ENCODE data around the gene HMG20A. TPM values are rescaled to one million over a fixed set of nuclear protein-coding genes. Genes with fewer than 3 reads are reported as not detected.

The HMG20A gene
- total and polyA plus RNA-seq, 9 of the 15 experiments (the other 6 are each of a cell fraction or from before 2014, with no cell fraction given): 25.0 to 68.1 (median 38.9) TPM

- Histone ChIP-seq H3K4me3 (no peak overlapping the region), H3K9me1 (ENCODE audit: control insufficient read depth, insufficient read depth, low read length) (no peaks in the 10 kb centered on the region), H4K20me1 (replicated peaks; ENCODE audit: control insufficient read depth, insufficient read depth, low read length) (no peaks in the 10 kb centered on the region), H3K27me3 (ENCODE audit: control insufficient read depth in 2 of 2, insufficient read depth in 2 of 2, low read length in 2 of 2) (no peaks in the 10 kb centered on the region), H3K27ac (ENCODE audit: extremely low read depth, low read depth, low read length) (no peak overlapping the region), H3K4me2 (ENCODE audit: insufficient read depth, low read length) (no peak overlapping the region), H3K9ac (ENCODE audit: insufficient read depth in 1 of 2, low read depth in 2 of 2, low read length in 2 of 2) (no peak overlapping the region), H3K79me2 (ENCODE audit: control insufficient read depth, insufficient read depth, low read length) (peaks cover 15% of the 10 kb centered on the region; the same call in 1 of the 3 replicates), H2AFZ (ENCODE audit: low read depth, low read length) (no peak overlapping the region), H3K36me3 (ENCODE audit: control insufficient read depth, insufficient read depth, low read length) (no peaks in the 10 kb centered on the region), H3K9me3 (replicated peaks; ENCODE audit: control insufficient read depth, insufficient read depth, low read depth, low read length) (no peaks in the 10 kb centered on the region), H3K4me1 (replicated peaks in 1 of 2; ENCODE audit: control insufficient read depth in 2 of 2, insufficient read depth in 2 of 2, low read length in 2 of 2) (no peaks in the 10 kb centered on the region)
- ATAC-seq: no peak
- DNase-seq (ENCODE audit: extremely low read depth in 1 of 4, low spot score in 3 of 4): no peak
- BruUV-seq (replicated peaks): no TSS peak
- 81% methylated on average over 2 of the region's 2 CpGs for WGBS (ENCODE audit: insufficient coverage, low coverage, missing lambda C conversion rate)
- intact Hi-C loops (cut with micrococcal nuclease) (no loop called here), in situ Hi-C loops (cut with MboI) (no loop called here)
- no peak for FAIRE-seq
- TF ChIP-seq ZBTB17 (CRISPR knock-in tag; IDR thresholded peaks at IDR 0.05): no peak
- no peak for TF ChIP-seq ZNF696 (CRISPR knock-in tag; conservative IDR thresholded peaks at IDR 0.05)
- no peak for TF ChIP-seq ZNF695 (CRISPR knock-in tag; IDR thresholded peaks at IDR 0.05)
- TF ChIP-seq BMI1 (IDR thresholded peaks at IDR 0.05; ENCODE audit: low read length): no peak
- TF ChIP-seq HDGF (IDR thresholded peaks at IDR 0.05): no peak
- no peak for TF ChIP-seq ZNF778 (CRISPR knock-in tag; IDR thresholded peaks at IDR 0.05)
- no peak for TF ChIP-seq TCF15 (CRISPR knock-in tag; IDR thresholded peaks at IDR 0.05)
- TF ChIP-seq TARDBP (IDR thresholded peaks at IDR 0.05): no peak
- no peak for TF ChIP-seq ZNF282 (CRISPR knock-in tag; IDR thresholded peaks at IDR 0.05)
- TF ChIP-seq NR2C2 (CRISPR knock-in tag; IDR thresholded peaks at IDR 0.05): no peak
- TF ChIP-seq NR2C2 (tag; IDR thresholded peaks at IDR 0.05): no peak
- TF ChIP-seq ZNF655 (CRISPR knock-in tag; IDR thresholded peaks at IDR 0.05): no peak
- no peak for TF ChIP-seq ELF2 (CRISPR knock-in tag; IDR thresholded peaks at IDR 0.05)
- TF ChIP-seq RNF219 (CRISPR knock-in tag; IDR thresholded peaks at IDR 0.05): no peak
- no peak for TF ChIP-seq RBM17 (IDR thresholded peaks at IDR 0.05; ENCODE audit: borderline replicate concordance, low read depth, low read length)
- no peak for TF ChIP-seq RBM22 (IDR thresholded peaks at IDR 0.05; ENCODE audit: low read depth, low read length, poor library complexity, severe bottlenecking)
- TF ChIP-seq BRD9 (IDR thresholded peaks at IDR 0.05; ENCODE audit: low read depth, partially characterized antibody): no peak
- CTCF ChIA-PET (ENCODE audit: low intra/inter-chr PET ratio): no interaction called here
- POLR2A ChIA-PET: interaction anchor here (1.6 kb wide), 1 partner anchor 12 kb away, joined by 6 read pairs; no protein-coding TSS in a partner anchor
Observed at GRCh38 chr15:77436822-77437221, 16.1 kb downstream of the HMG20A start.
